ENCODE results near the gene MSL1.

MSL1 gene

DNA sequence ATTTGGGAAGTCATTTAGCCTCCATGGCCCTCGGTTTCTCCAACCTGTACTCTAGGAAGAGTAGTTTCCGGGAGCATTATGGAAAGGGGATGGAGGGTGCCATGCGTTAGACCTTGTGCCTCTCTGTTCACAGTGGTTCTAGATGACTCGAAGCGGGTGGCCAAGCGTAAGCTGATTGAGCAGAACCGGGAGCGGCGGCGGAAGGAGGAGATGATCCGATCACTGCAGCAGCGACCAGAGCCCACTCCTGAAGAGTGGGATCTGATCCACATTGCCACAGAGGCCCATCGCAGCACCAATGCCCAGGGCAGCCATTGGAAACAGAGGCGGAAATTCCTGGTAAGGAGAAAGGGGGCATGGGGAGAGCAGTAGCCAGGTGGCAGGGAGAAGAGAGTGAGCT is 37.3 kb upstream of the MSL1 start:
- TF ChIP-seq POLR2A (IDR thresholded peaks at IDR 0.05; ENCODE audit: low read depth, low read length) (no peak), TAF1 (IDR thresholded peaks at IDR 0.05; ENCODE audit: borderline replicate concordance, low read depth, low read length) (no peak), POLR2AphosphoS5 (IDR thresholded peaks at IDR 0.05; ENCODE audit: low read depth, low read length) (no peak)
- DNase-seq (ENCODE audit: insufficient read length) (no peak), FAIRE-seq (no peak)

DNA sequence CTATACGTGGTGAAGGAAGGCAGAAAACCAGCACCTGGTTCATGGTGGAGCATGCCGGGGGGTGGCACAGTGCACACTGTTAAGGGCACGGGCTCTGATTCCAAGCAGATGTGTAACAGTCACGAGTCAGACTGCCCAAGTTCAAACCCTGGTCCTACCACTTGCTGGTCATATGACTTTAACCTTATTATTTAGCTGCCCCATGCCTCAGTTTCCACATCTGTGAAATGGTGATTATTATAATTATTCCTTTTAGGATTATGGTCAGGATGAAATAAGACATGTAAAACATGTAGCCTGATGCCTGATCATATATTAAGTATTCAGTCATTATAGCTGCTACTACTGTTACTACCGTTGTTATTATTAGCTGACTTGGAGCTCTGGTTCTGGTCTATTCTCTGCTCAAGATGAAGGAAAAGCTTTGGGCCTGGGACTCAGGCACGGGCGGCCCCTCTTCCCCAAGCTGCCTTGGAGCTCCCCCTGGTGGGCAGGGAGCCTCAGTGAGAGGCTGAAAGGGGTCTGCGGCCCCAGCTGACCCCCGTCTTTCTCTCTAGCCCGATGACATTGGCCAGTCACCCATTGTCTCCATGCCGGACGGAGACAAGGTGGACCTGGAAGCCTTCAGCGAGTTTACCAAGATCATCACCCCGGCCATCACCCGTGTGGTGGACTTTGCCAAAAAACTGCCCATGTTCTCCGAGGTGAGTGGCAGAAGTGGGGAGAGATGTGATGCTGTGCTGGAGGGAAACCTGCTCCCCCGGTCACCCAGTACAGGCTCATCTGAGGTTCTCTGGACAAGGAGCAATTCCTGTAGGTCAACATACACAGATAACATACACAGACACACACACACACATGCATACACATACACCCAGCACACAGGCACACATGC is 35.4 kb upstream of the MSL1 start:
- FAIRE-seq (no peak), DNase-seq (ENCODE audit: insufficient read length) (peak; percentile 80)
- TF ChIP-seq TAF1 (IDR thresholded peaks at IDR 0.05; ENCODE audit: borderline replicate concordance, low read depth, low read length) (no peak), POLR2AphosphoS5 (IDR thresholded peaks at IDR 0.05; ENCODE audit: low read depth, low read length) (no peak), POLR2A (IDR thresholded peaks at IDR 0.05; ENCODE audit: low read depth, low read length) (no peak)

DNA sequence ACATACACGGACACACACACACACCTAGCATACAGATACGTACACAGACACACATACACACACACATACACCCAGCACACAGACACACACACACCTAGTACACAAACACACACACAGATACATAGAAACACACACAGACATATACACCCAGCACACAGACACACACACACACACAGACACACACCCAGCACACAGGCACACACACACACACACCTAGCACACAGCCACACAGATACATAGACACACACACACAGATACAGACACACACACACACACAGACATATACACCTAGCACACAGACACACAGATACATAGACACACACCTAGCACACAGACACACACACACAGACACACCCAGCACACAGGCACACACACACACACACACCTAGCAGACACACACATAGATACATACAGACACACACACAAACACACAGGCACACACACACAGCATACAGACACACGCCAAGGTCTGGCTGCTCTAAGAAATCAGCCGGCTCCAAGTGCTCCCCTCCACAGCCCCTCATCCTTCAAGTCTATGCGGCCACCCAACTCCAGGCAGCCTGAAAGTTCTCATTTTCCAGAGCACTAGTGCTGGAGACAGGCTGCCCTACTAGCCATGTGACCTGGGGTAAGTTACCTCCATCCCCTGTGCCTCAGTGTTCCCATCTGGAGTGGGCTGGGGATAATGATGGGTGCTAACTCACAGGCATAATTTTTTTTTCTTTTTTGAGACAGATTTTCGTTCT is 34.5 kb upstream of the MSL1 start:
- DNase-seq (ENCODE audit: insufficient read length): no peak
- TF ChIP-seq POLR2A (IDR thresholded peaks at IDR 0.05; ENCODE audit: low read depth, low read length): no peak
- TF ChIP-seq POLR2AphosphoS5 (IDR thresholded peaks at IDR 0.05; ENCODE audit: low read depth, low read length): no peak
- no peak for TF ChIP-seq TAF1 (IDR thresholded peaks at IDR 0.05; ENCODE audit: borderline replicate concordance, low read depth, low read length)
- FAIRE-seq: peak; percentile 84

DNA sequence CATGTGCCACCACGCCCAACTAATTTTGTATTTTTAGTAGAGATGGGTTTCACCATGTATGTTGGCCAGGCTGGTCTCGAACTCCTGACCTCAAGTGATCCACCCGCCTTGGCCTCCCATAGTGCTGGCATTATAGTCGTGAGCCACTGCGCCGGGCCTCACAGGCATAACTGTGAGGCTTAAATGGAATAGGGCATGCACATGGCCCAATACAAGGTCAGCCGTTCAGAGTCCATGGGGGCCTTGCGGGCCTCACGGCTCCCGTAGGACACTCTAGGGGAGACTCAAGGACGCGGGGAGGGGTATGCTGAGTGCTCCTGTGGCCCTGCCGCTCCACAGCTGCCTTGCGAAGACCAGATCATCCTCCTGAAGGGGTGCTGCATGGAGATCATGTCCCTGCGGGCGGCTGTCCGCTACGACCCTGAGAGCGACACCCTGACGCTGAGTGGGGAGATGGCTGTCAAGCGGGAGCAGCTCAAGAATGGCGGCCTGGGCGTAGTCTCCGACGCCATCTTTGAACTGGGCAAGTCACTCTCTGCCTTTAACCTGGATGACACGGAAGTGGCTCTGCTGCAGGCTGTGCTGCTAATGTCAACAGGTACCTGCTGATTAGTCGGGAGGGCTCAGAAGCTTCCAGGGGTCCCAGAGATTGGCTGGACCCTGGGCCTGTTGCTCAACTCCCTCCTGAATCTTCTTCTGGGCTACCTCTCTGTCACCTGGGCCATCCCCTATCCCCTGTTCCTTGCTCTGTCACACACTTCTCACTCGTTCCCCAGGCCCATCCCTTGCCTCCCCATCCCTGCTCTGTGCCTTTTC is 33.7 kb upstream of the MSL1 start:
- FAIRE-seq (no peak), DNase-seq (ENCODE audit: insufficient read length) (no peak)
- TF ChIP-seq POLR2AphosphoS5 (IDR thresholded peaks at IDR 0.05; ENCODE audit: low read depth, low read length) (no peak), TAF1 (IDR thresholded peaks at IDR 0.05; ENCODE audit: borderline replicate concordance, low read depth, low read length) (no peak), POLR2A (IDR thresholded peaks at IDR 0.05; ENCODE audit: low read depth, low read length) (no peak)

DNA sequence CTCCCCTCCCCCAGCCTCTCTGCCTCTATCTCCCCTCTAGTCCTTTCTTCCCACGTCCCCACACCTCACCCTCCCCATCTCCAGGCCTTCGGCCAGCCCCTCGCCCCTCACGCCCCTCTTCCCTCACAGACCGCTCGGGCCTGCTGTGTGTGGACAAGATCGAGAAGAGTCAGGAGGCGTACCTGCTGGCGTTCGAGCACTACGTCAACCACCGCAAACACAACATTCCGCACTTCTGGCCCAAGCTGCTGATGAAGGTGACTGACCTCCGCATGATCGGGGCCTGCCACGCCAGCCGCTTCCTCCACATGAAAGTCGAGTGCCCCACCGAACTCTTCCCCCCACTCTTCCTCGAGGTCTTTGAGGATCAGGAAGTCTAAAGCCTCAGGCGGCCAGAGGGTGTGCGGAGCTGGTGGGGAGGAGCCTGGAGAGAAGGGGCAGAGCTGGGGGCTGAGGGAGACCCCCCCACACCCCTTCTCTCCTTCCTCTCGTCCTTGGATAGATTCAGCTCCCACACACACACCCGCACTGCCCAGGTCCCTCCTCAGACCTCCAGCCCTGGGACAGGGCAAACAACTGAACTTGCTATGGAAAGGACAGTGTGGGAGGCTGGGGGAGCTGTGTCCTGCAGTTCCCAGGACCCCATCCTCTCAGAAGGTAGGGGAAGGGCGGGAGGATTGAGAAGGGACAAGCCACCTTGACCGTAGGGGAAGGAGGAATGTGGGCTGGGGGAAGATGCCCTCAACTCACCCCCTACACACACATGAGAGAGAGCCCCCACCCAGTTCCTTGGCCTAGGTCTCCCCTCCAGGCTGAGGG is 32.5 kb upstream of the MSL1 start:
- TF ChIP-seq TAF1 (IDR thresholded peaks at IDR 0.05; ENCODE audit: borderline replicate concordance, low read depth, low read length) (no peak), POLR2AphosphoS5 (IDR thresholded peaks at IDR 0.05; ENCODE audit: low read depth, low read length) (no peak), POLR2A (IDR thresholded peaks at IDR 0.05; ENCODE audit: low read depth, low read length) (no peak)
- DNase-seq (ENCODE audit: insufficient read length): no peak
- FAIRE-seq: no peak

DNA sequence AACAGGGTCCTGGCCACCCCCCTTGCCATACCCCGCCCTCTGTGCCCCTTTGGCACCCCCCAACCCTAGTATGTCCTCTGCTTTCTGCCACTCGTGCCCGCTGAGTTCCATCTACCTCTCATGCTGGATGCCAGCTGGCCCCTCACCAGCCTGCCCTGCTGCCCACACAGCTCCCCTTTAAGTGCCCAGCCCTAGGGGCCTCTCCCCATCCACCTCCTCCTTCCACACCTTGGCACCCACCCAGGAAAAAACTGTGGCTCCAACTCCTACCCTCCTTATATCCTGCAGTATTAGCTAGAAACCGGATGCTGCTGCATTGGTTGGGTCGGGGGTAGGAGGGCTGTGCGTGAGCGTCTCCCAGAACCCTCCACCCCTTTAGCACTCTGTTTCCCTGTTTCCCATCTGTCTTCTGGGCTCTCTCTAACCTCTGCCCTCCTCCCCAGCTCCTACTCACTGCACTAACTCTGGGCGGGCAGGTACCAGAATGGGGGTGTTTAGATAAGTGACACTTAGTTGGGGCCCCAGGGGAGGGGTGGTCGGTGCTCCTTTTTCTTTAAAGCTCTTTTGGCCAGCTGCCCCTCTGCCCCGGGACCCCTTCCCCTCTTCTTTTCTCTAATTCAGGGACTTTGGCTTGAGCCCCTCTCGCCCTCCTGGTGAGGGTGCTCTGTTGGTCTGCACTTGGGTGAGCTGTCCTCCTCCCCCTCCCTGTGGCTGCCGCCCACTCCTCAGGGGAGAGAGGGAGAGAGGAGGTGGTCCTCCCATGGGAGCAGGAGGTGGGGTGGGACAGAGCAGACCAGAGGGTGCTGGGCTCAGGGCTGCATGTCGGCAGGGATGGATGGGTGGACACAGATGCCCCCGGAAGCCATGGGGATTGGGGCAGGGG is 31.3 kb upstream of the MSL1 start:
- TF ChIP-seq TAF1 (IDR thresholded peaks at IDR 0.05; ENCODE audit: borderline replicate concordance, low read depth, low read length) (no peak), POLR2A (IDR thresholded peaks at IDR 0.05; ENCODE audit: low read depth, low read length) (no peak), POLR2AphosphoS5 (IDR thresholded peaks at IDR 0.05; ENCODE audit: low read depth, low read length) (no peak)
- FAIRE-seq (no peak), DNase-seq (ENCODE audit: insufficient read length) (no peak)

DNA sequence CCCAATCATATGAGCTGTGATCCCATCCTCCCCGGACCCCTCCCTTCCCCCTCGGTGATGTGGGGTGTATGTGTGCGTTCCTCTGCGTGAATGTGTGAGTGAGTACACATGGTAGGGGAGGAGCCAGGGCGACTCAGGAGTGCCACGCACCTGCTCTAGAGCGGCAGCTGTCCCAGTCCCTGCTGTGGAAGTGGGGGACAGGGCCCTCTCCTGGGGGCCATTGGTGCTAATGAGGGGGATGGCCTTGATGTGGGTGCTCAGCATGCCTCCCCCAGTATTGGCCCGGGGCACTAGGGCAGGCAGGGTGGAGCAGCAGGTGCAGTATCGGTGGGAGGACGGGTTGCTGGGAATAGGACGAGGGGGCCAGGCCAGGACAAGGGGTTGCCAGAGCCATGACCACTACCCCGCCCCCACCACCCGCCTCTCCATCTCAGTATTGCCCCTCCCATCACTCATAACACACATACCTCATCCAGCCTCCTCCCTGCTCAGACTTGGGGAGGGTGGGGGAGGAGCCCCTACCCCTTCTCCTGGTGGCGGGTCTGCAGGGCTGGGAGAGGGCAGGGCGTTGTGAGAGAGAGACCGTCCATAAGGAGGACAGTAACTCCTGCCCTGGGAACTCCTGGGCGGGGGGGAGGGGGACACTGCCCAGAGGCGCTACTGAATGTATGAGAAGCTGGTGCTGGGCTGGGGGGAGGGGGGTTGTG is 29.9 kb upstream of the MSL1 start:
- FAIRE-seq (no peak), DNase-seq (ENCODE audit: insufficient read length) (no peak)
- no peak for TF ChIP-seq POLR2A (IDR thresholded peaks at IDR 0.05; ENCODE audit: low read depth, low read length)
- no peak for TF ChIP-seq TAF1 (IDR thresholded peaks at IDR 0.05; ENCODE audit: borderline replicate concordance, low read depth, low read length)
- TF ChIP-seq POLR2AphosphoS5 (IDR thresholded peaks at IDR 0.05; ENCODE audit: low read depth, low read length): no peak

DNA sequence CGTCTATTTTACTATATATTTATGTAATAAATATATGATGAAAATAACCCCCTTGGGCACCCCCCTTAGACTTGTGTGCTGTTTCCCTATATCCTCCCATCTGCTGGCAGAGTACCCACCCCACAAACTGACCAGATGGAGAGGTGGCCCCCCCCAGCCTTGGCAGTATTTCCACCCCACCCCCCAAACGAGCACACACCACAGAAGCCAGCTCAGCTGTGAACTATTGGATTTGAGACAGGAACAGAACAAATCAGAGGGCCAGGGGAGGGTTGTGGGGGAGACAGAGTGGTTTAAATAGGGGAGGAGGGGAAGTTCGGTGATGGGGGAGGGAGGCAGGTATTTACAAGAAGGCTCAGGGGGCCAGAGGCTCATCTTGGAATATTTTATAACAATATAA is 29.2 kb upstream of the MSL1 start:
- no peak for TF ChIP-seq POLR2A (IDR thresholded peaks at IDR 0.05; ENCODE audit: low read depth, low read length)
- no peak for TF ChIP-seq POLR2AphosphoS5 (IDR thresholded peaks at IDR 0.05; ENCODE audit: low read depth, low read length)
- TF ChIP-seq TAF1 (IDR thresholded peaks at IDR 0.05; ENCODE audit: borderline replicate concordance, low read depth, low read length): no peak
- DNase-seq (ENCODE audit: insufficient read length) (no peak), FAIRE-seq (no peak)

DNA sequence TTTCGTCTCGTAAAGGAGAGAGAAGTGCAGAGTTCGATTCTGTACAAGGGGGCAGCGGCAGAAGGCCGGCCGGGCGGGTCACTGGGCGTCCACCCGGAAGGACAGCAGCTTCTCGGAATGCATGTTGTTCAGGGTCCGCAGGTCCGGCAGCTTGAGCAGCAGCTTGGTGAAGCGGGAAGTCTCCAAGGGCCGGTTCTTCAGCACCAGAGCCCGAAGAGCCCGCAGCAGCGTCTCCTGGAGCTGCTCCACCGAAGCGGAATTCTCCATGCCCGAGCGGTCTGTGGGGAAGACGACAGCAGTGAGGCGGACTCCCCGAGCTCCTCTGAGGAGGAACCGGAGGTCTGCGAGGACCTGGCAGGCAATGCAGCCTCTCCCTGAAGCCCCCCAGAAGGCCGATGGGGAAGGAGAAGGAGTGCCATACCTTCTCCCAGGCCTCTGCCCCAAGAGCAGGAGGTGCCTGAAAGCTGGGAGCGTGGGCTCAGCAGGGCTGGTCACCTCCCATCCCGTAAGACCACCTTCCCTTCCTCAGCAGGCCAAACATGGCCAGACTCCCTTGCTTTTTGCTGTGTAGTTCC is 28.7 kb upstream of the MSL1 start:
- DNase-seq (ENCODE audit: insufficient read length) (no peak), FAIRE-seq (no peak)
- TF ChIP-seq TAF1 (IDR thresholded peaks at IDR 0.05; ENCODE audit: borderline replicate concordance, low read depth, low read length) (no peak), POLR2A (IDR thresholded peaks at IDR 0.05; ENCODE audit: low read depth, low read length) (no peak), POLR2AphosphoS5 (IDR thresholded peaks at IDR 0.05; ENCODE audit: low read depth, low read length) (no peak)
